Astrocyte (in vitro differentiated cells and primary cell): ENCODE results near the gene PPP4R2. TPM values are rescaled to one million over a fixed set of nuclear protein-coding genes. Genes with fewer than 3 reads are reported as not detected.

Source experiments
- DNase-seq: peaks from one replicate; pipeline ENCODE4 v3.0.0-alpha.2; 2010; ENCODE audit warnings: low read depth
- FAIRE-seq: peaks from 2 replicates; lab custom pipeline; 2011; peaks lifted over from hg19 to GRCh38; lab: Jason Lieb, UNC
- H2AFZ ChIP-seq: 2 replicates; pipeline ENCODE4 v1.6.0; 2012; ENCODE audit warnings: low read depth, low read length, inconsistent platforms
- H3K27ac ChIP-seq: 2 replicates; pipeline ENCODE4 v1.5.1; 2011; ENCODE audit warnings: low read depth, low read length, inconsistent platforms
- H3K27me3 ChIP-seq: 2 replicates; pipeline ENCODE4 v1.6.0; 2011; ENCODE audit warnings: low read length, inconsistent platforms; ENCODE audit not compliant: insufficient read depth
- H3K36me3 ChIP-seq: 2 replicates; pipeline ENCODE4 v1.5.1; 2011; ENCODE audit warnings: low read length, inconsistent platforms; ENCODE audit not compliant: insufficient read depth
- H3K4me1 ChIP-seq: 2 replicates; pipeline ENCODE4 v1.5.1; 2011; ENCODE audit warnings: low read length, inconsistent platforms; ENCODE audit not compliant: insufficient read depth
- H3K4me2 ChIP-seq: 2 replicates; pipeline ENCODE4 v1.6.0; 2012; ENCODE audit warnings: low read length, inconsistent platforms
- H3K4me3 ChIP-seq: 2 replicates; pipeline ENCODE4 v1.5.1; 2011; ENCODE audit warnings: low read depth, mild to moderate bottlenecking, low read length, inconsistent platforms; ENCODE audit not compliant: insufficient read depth
- H3K79me2 ChIP-seq: 2 replicates; pipeline ENCODE4 v1.6.0; 2012; ENCODE audit warnings: mild to moderate bottlenecking, low read length, inconsistent platforms; ENCODE audit not compliant: insufficient read depth
- H3K9ac ChIP-seq: 2 replicates; pipeline ENCODE4 v1.6.0; 2012; ENCODE audit warnings: mild to moderate bottlenecking, low read length, inconsistent platforms
- H3K9me3 ChIP-seq: 2 replicates; pipeline ENCODE4 v1.5.1; 2012; ENCODE audit warnings: low read depth, mild to moderate bottlenecking, low read length, inconsistent platforms; ENCODE audit not compliant: insufficient read depth
- H4K20me1 ChIP-seq: 2 replicates; pipeline ENCODE4 v1.6.0; 2012; ENCODE audit warnings: low read length, inconsistent platforms; ENCODE audit not compliant: insufficient read depth
- H3K27ac Mint-ChIP-seq: one replicate; pipeline ENCODE4 v1.8.0; 2021; ENCODE audit warnings: mild to moderate bottlenecking, mixed read lengths; ENCODE audit not compliant: unreplicated experiment
- H3K27me3 Mint-ChIP-seq: one replicate; pipeline ENCODE4 v1.8.0; 2021; ENCODE audit warnings: low read depth, mixed read lengths; ENCODE audit not compliant: unreplicated experiment
- H3K36me3 Mint-ChIP-seq: one replicate; pipeline ENCODE4 v1.8.0; 2021; ENCODE audit warnings: low read depth, mixed read lengths; ENCODE audit not compliant: unreplicated experiment
- H3K4me1 Mint-ChIP-seq: one replicate; pipeline ENCODE4 v1.8.0; 2021; ENCODE audit warnings: low read depth, mixed read lengths; ENCODE audit not compliant: unreplicated experiment
- H3K4me3 Mint-ChIP-seq: one replicate; pipeline ENCODE4 v1.8.0; 2021; ENCODE audit warnings: mild to moderate bottlenecking, moderate library complexity, mixed read lengths; ENCODE audit not compliant: unreplicated experiment
- H3K9me3 Mint-ChIP-seq: one replicate; pipeline ENCODE4 v1.8.0; 2021; ENCODE audit warnings: mild to moderate bottlenecking, mixed read lengths; ENCODE audit not compliant: unreplicated experiment
- CTCF ChIP-seq: IDR thresholded peaks from 2 replicates; pipeline ENCODE4 v1.5.1; 2011; ENCODE audit warnings: low read depth, mild to moderate bottlenecking, inconsistent platforms, low read length, moderate library complexity; ENCODE audit not compliant: insufficient read depth
- EZH2 ChIP-seq: IDR thresholded peaks from 2 replicates; pipeline ENCODE4 v1.6.1; 2012; ENCODE audit warnings: mild to moderate bottlenecking, low read length, inconsistent platforms; ENCODE audit not compliant: insufficient read depth
- total RNA-seq: library from RNA; stranded (reverse); gene quantifications from 2 replicates; pipeline ENCODE4 v1.2.1, GENCODE V29; 2021

Gene PPP4R2
- total RNA-seq, 1 donor from 2014 or later = 98.5 TPM

- Mint-ChIP-seq H3K27ac (no peak overlapping the region), H3K27me3 (no peaks in the 10 kb centered on the region), H3K4me3 (no peak overlapping the region), H3K9me3 (no peaks in the 10 kb centered on the region), H3K4me1 (peaks cover 19% of the 10 kb centered on the region), H3K36me3 (peaks cover 9% of the 10 kb centered on the region)
- Histone ChIP-seq H3K4me2 (no peak overlapping the region), H3K36me3 (peaks cover 6% of the 10 kb centered on the region), H3K9me3 (no peaks in the 10 kb centered on the region), H2AFZ (no peak overlapping the region), H3K79me2 (peaks cover 100% of the 10 kb centered on the region), H3K9ac (no peak overlapping the region), H3K27me3 (no peaks in the 10 kb centered on the region), H3K4me3 (no peak overlapping the region), H3K4me1 (no peaks in the 10 kb centered on the region), H4K20me1 (peaks cover 97% of the 10 kb centered on the region), H3K27ac (no peak overlapping the region)
- no peak for DNase-seq
- TF ChIP-seq CTCF (no peak), EZH2 (no peak)
- FAIRE-seq = no peak
Observed at GRCh38 chr3:73010158-73010557, 13.5 kb downstream of the PPP4R2 start.

- Mint-ChIP-seq H3K9me3 (no peaks in the 10 kb centered on the region), H3K27ac (no peak overlapping the region), H3K4me3 (no peak overlapping the region), H3K36me3 (peaks cover 6% of the 10 kb centered on the region), H3K4me1 (peaks cover 10% of the 10 kb centered on the region), H3K27me3 (no peaks in the 10 kb centered on the region)
- Histone ChIP-seq H3K79me2 (peaks cover 100% of the 10 kb centered on the region), H3K27ac (no peak overlapping the region), H2AFZ (no peak overlapping the region), H3K4me3 (no peak overlapping the region), H4K20me1 (peaks cover 95% of the 10 kb centered on the region), H3K27me3 (no peaks in the 10 kb centered on the region), H3K9me3 (no peaks in the 10 kb centered on the region), H3K36me3 (no peaks in the 10 kb centered on the region), H3K4me1 (peaks cover 3% of the 10 kb centered on the region), H3K9ac (no peak overlapping the region), H3K4me2 (no peak overlapping the region)
- TF ChIP-seq CTCF = no peak
- TF ChIP-seq EZH2 = no peak
- DNase-seq (no peak), FAIRE-seq (no peak)
Observed at GRCh38 chr3:73018298-73018697, 21.7 kb downstream of the PPP4R2 start.

GRCh38 chr3:73018790-73019441 is 22.3 kb downstream of the PPP4R2 start:
- H3K4me3 Mint-ChIP-seq = no peak overlapping the region
- Histone ChIP-seq H3K27me3 (no peaks in the 10 kb centered on the region), H3K9me3 (no peaks in the 10 kb centered on the region), H3K36me3 (no peaks in the 10 kb centered on the region), H3K9ac (no peak overlapping the region), H4K20me1 (peaks cover 91% of the 10 kb centered on the region), H3K27ac (no peak overlapping the region), H3K79me2 (peaks cover 100% of the 10 kb centered on the region), H3K4me3 (no peak overlapping the region), H2AFZ (no peak overlapping the region), H3K4me1 (peaks cover 3% of the 10 kb centered on the region), H3K4me2 (no peak overlapping the region)
- H3K36me3 Mint-ChIP-seq = peaks cover 6% of the 10 kb centered on the region
- H3K27ac Mint-ChIP-seq = no peak overlapping the region
- peaks cover 10% of the 10 kb centered on the region for H3K4me1 Mint-ChIP-seq
- FAIRE-seq (no peak), DNase-seq (no peak)
- H3K9me3 Mint-ChIP-seq = no peaks in the 10 kb centered on the region
- H3K27me3 Mint-ChIP-seq = no peaks in the 10 kb centered on the region
- TF ChIP-seq EZH2 (no peak), CTCF (no peak)
